K562 (cell line): Measurements from ENCODE around the gene RFWD3. TPM values are rescaled to one million over a fixed set of nuclear protein-coding genes. Genes with fewer than 3 reads are reported as not detected.

Source experiments
- ATAC-seq: fragments of 200-7000 bp; cut with Tn5 transposase; 3 replicates; pipeline ENCODE4 v1.9.1; 2020; ENCODE audit warnings: moderate library complexity
- BruUV-seq: library from RNA; stranded (reverse); fragments of 400-500 nt; replicated peaks from 2 replicates; lab custom pipeline; 2021; lab: Mats Ljungman, UMichigan
- CTCF ChIA-PET: fragments of 300-600 bp; formaldehyde crosslinking; extraction: SDS; loops from one replicate; lab custom pipeline; 2021; ENCODE audit warnings: low intra/inter-chr PET ratio; lab: Yijun Ruan, JAX
- POLR2A ChIA-PET: fragments of 300-600, 350-650 bp; sonication (Branson Sonifier 250); formaldehyde crosslinking; extraction: SDS; loops from one replicate; lab custom pipeline; 2021; ENCODE audit warnings: antibody characterized with exemption, inconsistent platforms; lab: Yijun Ruan, JAX
- DNase-seq, 4 experiments: peaks; one replicate each; pipeline versions ENCODE4 v3.0.0 to v3.0.0-alpha.2; 2011 to 2018; ENCODE audit warnings: low spot score in 3 of 4, mixed read lengths in 3 of 4; ENCODE audit errors: extremely low read depth in 1 of 4
- FAIRE-seq: peaks from 2 replicates; lab custom pipeline; 2011; peaks lifted over from hg19 to GRCh38; lab: Jason Lieb, UNC
- H2AFZ ChIP-seq: 2 replicates; pipeline ENCODE4 v1.6.0; 2011; ENCODE audit warnings: low read depth, low read length, control low read depth, inconsistent platforms
- H3K27ac ChIP-seq: fragments of 200-600 bp; 3 replicates; pipeline ENCODE4 v1.8.0; 2011; ENCODE audit warnings: low read depth, mild to moderate bottlenecking, control low read depth, inconsistent platforms, low read length, moderate library complexity, mixed read lengths; ENCODE audit errors: extremely low read depth
- H3K27me3 ChIP-seq, 2 experiments: fragments of 300-600 bp in 1 of 2; 2 replicates in 1 of 2; 3 replicates in 1 of 2; pipeline versions ENCODE4 v1.6.0 to v1.8.0; 2011; ENCODE audit warnings: inconsistent platforms in 2 of 2, low read length in 2 of 2, mild to moderate bottlenecking in 1 of 2, mixed read lengths in 1 of 2, moderate library complexity in 1 of 2; ENCODE audit not compliant: control insufficient read depth in 2 of 2, insufficient read depth in 2 of 2
- H3K36me3 ChIP-seq: fragments of 300-600 bp; 3 replicates; pipeline ENCODE4 v1.8.0; 2011; ENCODE audit warnings: mild to moderate bottlenecking, low read length, inconsistent platforms; ENCODE audit not compliant: control insufficient read depth, insufficient read depth
- H3K4me1 ChIP-seq, 2 experiments: fragments of 200-600 bp in 1 of 2; replicated peaks in 1 of 2; 2 replicates in 1 of 2; 3 replicates in 1 of 2; pipeline versions ENCODE4 v1.5.1 to v1.8.0; 2011; ENCODE audit warnings: inconsistent platforms in 2 of 2, low read length in 2 of 2, mild to moderate bottlenecking in 1 of 2, mixed read lengths in 1 of 2, moderate library complexity in 1 of 2; ENCODE audit not compliant: control insufficient read depth in 2 of 2, insufficient read depth in 2 of 2
- H3K4me2 ChIP-seq: 2 replicates; pipeline ENCODE4 v1.6.1; 2011; ENCODE audit warnings: low read length, control low read depth, inconsistent platforms, mixed read lengths; ENCODE audit not compliant: insufficient read depth
- H3K4me3 ChIP-seq: fragments of 200-600 bp; sonication (generic), shearing (Covaris generic); 2 replicates; pipeline ENCODE4 v1.5.1; 2016; ENCODE audit warnings: control low read depth, inconsistent platforms
- H3K79me2 ChIP-seq: fragments of 200-600 bp; 3 replicates; pipeline ENCODE4 v1.8.0; 2011; ENCODE audit warnings: low read length, inconsistent platforms; ENCODE audit not compliant: control insufficient read depth, insufficient read depth
- H3K9ac ChIP-seq, 2 experiments: 2 replicates each; pipeline versions ENCODE4 v1.6.0 to v1.6.1; 2011; ENCODE audit warnings: low read depth in 2 of 2, low read length in 2 of 2, control low read depth in 1 of 2, inconsistent platforms in 1 of 2, mild to moderate bottlenecking in 1 of 2, mixed read lengths in 1 of 2; ENCODE audit not compliant: insufficient read depth in 1 of 2
- H3K9me1 ChIP-seq: one replicate; pipeline ENCODE4 v1.6.0; 2011; ENCODE audit warnings: inconsistent platforms, mild to moderate bottlenecking, low read length, moderate library complexity; ENCODE audit not compliant: control insufficient read depth, insufficient read depth
- H3K9me3 ChIP-seq: replicated peaks from 2 replicates; pipeline ENCODE4 v1.5.1; 2011; ENCODE audit warnings: low read depth, low read length, inconsistent platforms; ENCODE audit not compliant: control insufficient read depth, insufficient read depth
- H4K20me1 ChIP-seq: replicated peaks from 2 replicates; pipeline ENCODE4 v1.6.1; 2011; ENCODE audit warnings: low read length, inconsistent platforms, mixed read lengths; ENCODE audit not compliant: control insufficient read depth, insufficient read depth
- CBFB ChIP-seq: sonication (generic); formaldehyde crosslinking; IDR thresholded peaks from 2 replicates; pipeline ENCODE4 v1.4.0; 2020; ENCODE audit warnings: mild to moderate bottlenecking, missing genetic modification reagents
- FOXK1 ChIP-seq: sonication (generic); formaldehyde crosslinking; IDR thresholded peaks from 2 replicates; pipeline ENCODE4 v1.8.0; 2022; ENCODE audit warnings: missing genetic modification reagents, mild to moderate bottlenecking, borderline replicate concordance
- GTF2E2 ChIP-seq: fragments of 200-800 bp; sonication (Bioruptor generic); IDR thresholded peaks from 2 replicates; pipeline ENCODE4 v1.6.1; 2016; ENCODE audit warnings: missing genetic modification characterization, missing compliant biosample characterization
- IRF2 ChIP-seq: sonication (generic); formaldehyde crosslinking; IDR thresholded peaks from 2 replicates; pipeline ENCODE4 v1.8.1; 2022; ENCODE audit warnings: mild to moderate bottlenecking, missing genetic modification reagents
- KDM1A ChIP-seq, 2 experiments: fragments of 450-650 bp; IDR thresholded peaks; 2 replicates each; pipeline ENCODE4 v1.6.1; 2016; ENCODE audit warnings: mild to moderate bottlenecking in 2 of 2
- MBD2 ChIP-seq: sonication (generic); IDR thresholded peaks from 2 replicates; pipeline ENCODE4 v1.6.1; 2016; ENCODE audit warnings: low read depth, borderline replicate concordance
- PHB2 ChIP-seq: fragments of 450-650 bp; IDR thresholded peaks from 2 replicates; pipeline ENCODE4 v1.6.1; 2017; ENCODE audit warnings: low read depth
- TRIM24 ChIP-seq, 2 experiments: fragments of 450-650 bp; IDR thresholded peaks; 2 replicates each; pipeline ENCODE4 v1.6.1; 2016
- ZNF445 ChIP-seq: fragments of 250-450 bp; sonication (Bioruptor Pico); IDR thresholded peaks from 2 replicates; pipeline ENCODE4 v1.4.0; 2020; ENCODE audit warnings: low read depth, mild to moderate bottlenecking, moderate library complexity
- WGBS: fragments of 100-300 bp; shearing (Covaris generic); methylation state at CpG from one replicate; pipeline ENCODE4 v1.1.6; 2016; ENCODE audit warnings: low coverage, mixed read lengths; ENCODE audit not compliant: insufficient coverage; ENCODE audit errors: missing lambda C conversion rate; 5-methylcytosine and 5-hydroxymethylcytosine counted together
- in situ Hi-C: fragments of 300-500 bp; cut with MboI; formaldehyde crosslinking; loops from 4 replicates; pipeline ENCODE4 v1.15.0; 2018; ENCODE audit warnings: inconsistent platforms, mixed read lengths
- intact Hi-C: fragments of 100-400 bp; cut with micrococcal nuclease; formaldehyde crosslinking; loops from 2 replicates; pipeline ENCODE4 v1.14.2; 2022
- polyA plus RNA-seq, 8 experiments: library from polyadenylated mRNA; depleted of rRNA in 4 of 8; stranded (reverse) in 5 of 8; unstranded in 3 of 8; fragments of >200 nt; fragmentation: Nextera tagmentation in 2 of 8; fragmentation: Illumina TruSeq in 1 of 8; extraction: Ambion mirVana in 2 of 8; extraction: Trizol in 1 of 8; gene quantifications; 2 replicates each; pipeline versions ENCODE4 v1.2.1 to v1.2.3, GENCODE V29; 2011 to 2014; ENCODE audit warnings: inconsistent platforms in 1 of 8, missing spikeins in 1 of 8
- total RNA-seq, 7 experiments: library from RNA; depleted of rRNA in 6 of 7; stranded (reverse); fragments of >200 nt in 6 of 7; fragmentation: Illumina TruSeq in 2 of 7; extraction: Trizol in 2 of 7; gene quantifications; 2 replicates each; pipeline versions ENCODE4 v1.2.1 to v1.2.3, GENCODE V29; 2011 to 2021; ENCODE audit warnings: low replicate concordance in 1 of 7
- TF ChIP-seq, protein P1 (sequence below): fragments of 450-650 bp; conservative IDR thresholded peaks from 2 replicates; pipeline ENCODE4 v1.6.1; 2016; ENCODE audit warnings: missing genetic modification characterization, low read depth, mild to moderate bottlenecking, missing compliant biosample characterization, moderate library complexity
- TF ChIP-seq, protein P2 (sequence below): fragments of 250-450 bp; sonication (Bioruptor Pico); IDR thresholded peaks from 2 replicates; pipeline ENCODE4 v1.5.1; 2021; ENCODE audit warnings: mild to moderate bottlenecking
- TF ChIP-seq, protein P3 (sequence below): fragments of 150-350 bp; IDR thresholded peaks from 2 replicates; pipeline ENCODE4 v1.6.1; 2014; ENCODE audit warnings: low read depth, mild to moderate bottlenecking, low read length, borderline replicate concordance
- TF ChIP-seq, protein P4 (sequence below), 2 experiments: IDR thresholded peaks; 2 replicates each; pipeline ENCODE4 v1.6.1; 2011; ENCODE audit warnings: borderline replicate concordance in 1 of 2, control low read depth in 1 of 2, low read depth in 1 of 2, low read length in 1 of 2, mild to moderate bottlenecking in 1 of 2, mixed read lengths in 1 of 2, moderate library complexity in 1 of 2; ENCODE audit not compliant: insufficient read depth in 1 of 2, insufficient read length in 1 of 2, poor library complexity in 1 of 2, severe bottlenecking in 1 of 2; ENCODE audit errors: extremely low read depth in 1 of 2

Gene RFWD3
- total and polyA plus RNA-seq, 9 of the 15 experiments (the other 6 are each of a cell fraction or from before 2014, with no cell fraction given) = 20.8 to 121 (median 79.0) TPM

DNA sequence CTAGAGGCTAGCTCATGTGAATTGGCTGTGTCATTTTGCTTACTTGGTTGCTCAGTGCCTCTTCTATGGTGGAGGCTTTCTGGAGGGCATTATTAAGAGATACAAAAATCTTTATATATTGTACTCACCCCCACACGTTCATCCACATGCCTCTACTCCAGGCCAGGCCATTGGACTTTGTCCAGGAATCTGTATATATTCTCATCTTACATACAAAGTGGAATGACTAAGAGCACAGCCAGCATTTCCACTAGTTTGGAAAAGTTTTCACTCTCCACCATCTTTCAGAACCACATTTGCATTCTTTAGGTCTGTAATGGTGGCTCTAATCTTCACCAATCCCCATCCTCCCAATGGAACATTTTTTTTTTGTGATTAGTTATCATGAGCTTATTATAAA is 55.0 kb downstream of the RFWD3 start:
- no TSS peak for BruUV-seq
- FAIRE-seq (no peak), DNase-seq (no peak), ATAC-seq (no peak)
- intact Hi-C loops (no loop called here), in situ Hi-C loops (no loop called here)
- CTCF ChIA-PET = no interaction called here
- H3K27ac ChIP-seq = no peak overlapping the region
- no peaks in the 10 kb centered on the region for H3K36me3 ChIP-seq
- H3K4me1 ChIP-seq = peaks cover 5 to 10% of the 10 kb centered on the region in 2 experiments
- no peaks in the 10 kb centered on the region for H3K9me1 ChIP-seq
- no peak overlapping the region for H3K4me2 ChIP-seq
- no peak overlapping the region for H2AFZ ChIP-seq
- peaks cover 2% of the 10 kb centered on the region for H3K79me2 ChIP-seq
- POLR2A ChIA-PET = interaction anchor here (0.9 kb wide), 1 partner anchor 55 kb away, joined by 3 read pairs; the partner anchor contains the start of gene RFWD3
- H3K27me3 ChIP-seq = no peaks in the 10 kb centered on the region
- H4K20me1 ChIP-seq = no peaks in the 10 kb centered on the region
- WGBS = 38% methylated on average over 1 of the region's 1 CpG
- no peak overlapping the region for H3K9ac ChIP-seq
- H3K9me3 ChIP-seq = no peaks in the 10 kb centered on the region
- H3K4me3 ChIP-seq = no peak overlapping the region
- no peak for TF ChIP-seq MBD2
- no peak for TF ChIP-seq FOXK1 (CRISPR knock-in tag)
- TF ChIP-seq, protein P1, sequence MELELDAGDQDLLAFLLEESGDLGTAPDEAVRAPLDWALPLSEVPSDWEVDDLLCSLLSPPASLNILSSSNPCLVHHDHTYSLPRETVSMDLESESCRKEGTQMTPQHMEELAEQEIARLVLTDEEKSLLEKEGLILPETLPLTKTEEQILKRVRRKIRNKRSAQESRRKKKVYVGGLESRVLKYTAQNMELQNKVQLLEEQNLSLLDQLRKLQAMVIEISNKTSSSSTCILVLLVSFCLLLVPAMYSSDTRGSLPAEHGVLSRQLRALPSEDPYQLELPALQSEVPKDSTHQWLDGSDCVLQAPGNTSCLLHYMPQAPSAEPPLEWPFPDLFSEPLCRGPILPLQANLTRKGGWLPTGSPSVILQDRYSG = no peak
- TF ChIP-seq IRF2 = no peak
- no peak for TF ChIP-seq KDM1A (IDR thresholded peaks at IDR 0.05)
- no peak for TF ChIP-seq TRIM24 (IDR thresholded peaks at IDR 0.05)
- TF ChIP-seq GTF2E2 (tag) = no peak
- TF ChIP-seq, protein P2, sequence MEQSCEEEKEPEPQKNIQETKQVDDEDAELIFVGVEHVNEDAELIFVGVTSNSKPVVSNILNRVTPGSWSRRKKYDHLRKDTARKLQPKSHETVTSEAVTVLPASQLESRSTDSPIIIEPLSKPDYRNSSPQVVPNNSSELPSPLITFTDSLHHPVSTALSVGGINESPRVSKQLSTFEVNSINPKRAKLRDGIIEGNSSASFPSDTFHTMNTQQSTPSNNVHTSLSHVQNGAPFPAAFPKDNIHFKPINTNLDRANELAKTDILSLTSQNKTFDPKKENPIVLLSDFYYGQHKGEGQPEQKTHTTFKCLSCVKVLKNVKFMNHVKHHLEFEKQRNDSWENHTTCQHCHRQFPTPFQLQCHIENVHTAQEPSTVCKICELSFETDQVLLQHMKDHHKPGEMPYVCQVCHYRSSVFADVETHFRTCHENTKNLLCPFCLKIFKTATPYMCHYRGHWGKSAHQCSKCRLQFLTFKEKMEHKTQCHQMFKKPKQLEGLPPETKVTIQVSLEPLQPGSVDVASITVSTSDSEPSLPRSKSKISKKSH = no peak
- TF ChIP-seq, protein P3, sequence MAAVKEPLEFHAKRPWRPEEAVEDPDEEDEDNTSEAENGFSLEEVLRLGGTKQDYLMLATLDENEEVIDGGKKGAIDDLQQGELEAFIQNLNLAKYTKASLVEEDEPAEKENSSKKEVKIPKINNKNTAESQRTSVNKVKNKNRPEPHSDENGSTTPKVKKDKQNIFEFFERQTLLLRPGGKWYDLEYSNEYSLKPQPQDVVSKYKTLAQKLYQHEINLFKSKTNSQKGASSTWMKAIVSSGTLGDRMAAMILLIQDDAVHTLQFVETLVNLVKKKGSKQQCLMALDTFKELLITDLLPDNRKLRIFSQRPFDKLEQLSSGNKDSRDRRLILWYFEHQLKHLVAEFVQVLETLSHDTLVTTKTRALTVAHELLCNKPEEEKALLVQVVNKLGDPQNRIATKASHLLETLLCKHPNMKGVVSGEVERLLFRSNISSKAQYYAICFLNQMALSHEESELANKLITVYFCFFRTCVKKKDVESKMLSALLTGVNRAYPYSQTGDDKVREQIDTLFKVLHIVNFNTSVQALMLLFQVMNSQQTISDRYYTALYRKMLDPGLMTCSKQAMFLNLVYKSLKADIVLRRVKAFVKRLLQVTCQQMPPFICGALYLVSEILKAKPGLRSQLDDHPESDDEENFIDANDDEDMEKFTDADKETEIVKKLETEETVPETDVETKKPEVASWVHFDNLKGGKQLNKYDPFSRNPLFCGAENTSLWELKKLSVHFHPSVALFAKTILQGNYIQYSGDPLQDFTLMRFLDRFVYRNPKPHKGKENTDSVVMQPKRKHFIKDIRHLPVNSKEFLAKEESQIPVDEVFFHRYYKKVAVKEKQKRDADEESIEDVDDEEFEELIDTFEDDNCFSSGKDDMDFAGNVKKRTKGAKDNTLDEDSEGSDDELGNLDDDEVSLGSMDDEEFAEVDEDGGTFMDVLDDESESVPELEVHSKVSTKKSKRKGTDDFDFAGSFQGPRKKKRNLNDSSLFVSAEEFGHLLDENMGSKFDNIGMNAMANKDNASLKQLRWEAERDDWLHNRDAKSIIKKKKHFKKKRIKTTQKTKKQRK = no peak
- TF ChIP-seq PHB2 = no peak
- TF ChIP-seq, protein P4, sequence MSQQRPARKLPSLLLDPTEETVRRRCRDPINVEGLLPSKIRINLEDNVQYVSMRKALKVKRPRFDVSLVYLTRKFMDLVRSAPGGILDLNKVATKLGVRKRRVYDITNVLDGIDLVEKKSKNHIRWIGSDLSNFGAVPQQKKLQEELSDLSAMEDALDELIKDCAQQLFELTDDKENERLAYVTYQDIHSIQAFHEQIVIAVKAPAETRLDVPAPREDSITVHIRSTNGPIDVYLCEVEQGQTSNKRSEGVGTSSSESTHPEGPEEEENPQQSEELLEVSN (IDR thresholded peaks at IDR 0.05; ENCODE audit: borderline replicate concordance in 1 of 2, extremely low read depth in 1 of 2, insufficient read depth in 1 of 2, insufficient read length in 1 of 2, low read depth in 1 of 2, low read length in 1 of 2, poor library complexity in 1 of 2, severe bottlenecking in 1 of 2) = no peak
- TF ChIP-seq CBFB (CRISPR knock-in tag) = no peak
- no peak for TF ChIP-seq ZNF445 (CRISPR knock-in tag)
- TF ChIP-seq, all 486 proteins: peak for 0
